Midbrain (tissue), 1 donor: ENCODE results near the gene ITIH6.
"Not testable (repeated sequence)": the region's sequence is repeated elsewhere in the genome, so short reads cannot be mapped to it uniquely, and the experiment has no call there.

Source experiments
- DNase-seq: peaks from one replicate; lab custom pipeline; 2025; lab: John Stamatoyannopoulos, UW

The ITIH6 gene

DNA sequence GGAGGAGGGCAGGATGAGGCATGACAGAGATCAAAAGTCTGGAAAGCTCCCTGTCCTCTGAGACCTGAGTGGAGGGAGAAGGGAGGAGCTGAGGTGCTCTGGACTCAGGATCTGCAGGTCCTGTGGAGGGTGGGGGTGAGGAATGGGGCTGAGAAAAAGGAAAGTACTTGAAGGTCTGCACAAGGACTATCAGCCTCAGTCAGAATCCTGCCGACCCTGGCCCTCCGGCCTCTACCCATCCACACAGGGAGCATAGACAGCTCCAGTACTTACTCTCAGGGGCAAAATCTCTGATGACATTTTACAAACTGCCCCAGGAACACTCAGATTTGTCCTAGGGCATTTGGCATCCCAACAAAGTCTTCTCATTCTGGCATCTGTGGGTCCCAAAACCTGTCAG is 991 bp upstream of the ITIH6 start:
- no peak for DNase-seq

DNA sequence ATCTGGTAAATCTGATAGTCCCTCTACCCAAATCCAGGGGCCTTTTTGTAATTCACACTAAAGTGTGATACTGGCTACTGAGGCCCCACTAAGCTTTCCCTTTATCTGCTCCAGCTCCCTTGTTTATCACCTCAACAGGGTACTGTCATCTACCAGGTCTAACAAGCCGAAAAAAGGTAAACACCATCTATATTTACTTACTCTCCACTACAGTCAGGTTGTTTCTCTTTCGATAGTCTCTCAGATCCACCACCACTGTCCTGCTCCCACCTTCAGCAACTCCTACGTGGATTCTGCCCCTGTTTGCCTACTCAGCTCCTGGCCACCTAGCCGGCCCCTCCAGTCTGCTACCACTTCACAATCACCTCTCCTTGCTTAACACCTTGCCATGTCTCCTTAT is 3.3 kb downstream of the ITIH6 start:
- no peak for DNase-seq

DNA sequence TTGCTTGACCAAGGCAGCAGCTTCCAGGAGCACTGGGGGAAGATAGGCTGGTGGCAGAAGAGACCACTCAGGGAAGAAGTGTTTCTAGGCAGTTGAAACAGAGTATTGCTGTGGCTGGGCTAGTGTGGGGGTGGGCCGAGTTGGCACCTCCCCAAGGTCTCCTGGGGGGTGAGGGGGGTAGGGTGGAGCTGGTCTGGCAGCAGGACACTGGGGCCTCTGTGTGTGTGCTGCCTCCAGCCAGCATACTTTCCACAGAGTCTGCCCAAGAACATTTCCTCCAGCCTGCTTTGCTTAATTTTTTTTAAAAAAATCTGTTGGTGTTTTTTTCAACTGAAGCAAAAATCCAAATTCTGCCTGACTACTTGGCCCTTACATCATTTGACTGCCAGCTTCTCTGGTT is 4.0 kb downstream of the ITIH6 start:
- no peak for DNase-seq

DNA sequence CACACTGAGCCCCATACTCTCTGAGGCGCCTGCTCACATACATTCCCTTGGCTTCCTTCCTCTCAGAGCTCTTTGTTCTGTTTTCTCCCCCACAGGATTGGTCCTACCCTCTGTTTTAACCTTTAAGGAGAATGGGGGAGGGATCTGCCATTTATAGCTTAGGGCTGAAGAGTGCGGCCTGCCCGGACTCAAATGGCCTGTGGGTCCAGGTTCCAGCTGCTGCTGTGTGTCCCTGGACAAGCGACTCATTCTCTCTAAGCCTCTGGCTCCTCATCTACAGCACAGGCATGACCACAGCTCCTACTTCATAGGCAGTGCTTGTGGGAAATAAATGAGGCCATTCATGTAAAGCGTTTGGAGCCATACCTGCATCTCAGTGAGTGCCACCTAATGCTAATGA is 8.7 kb downstream of the ITIH6 start:
- not testable (repeated sequence) for DNase-seq

DNA sequence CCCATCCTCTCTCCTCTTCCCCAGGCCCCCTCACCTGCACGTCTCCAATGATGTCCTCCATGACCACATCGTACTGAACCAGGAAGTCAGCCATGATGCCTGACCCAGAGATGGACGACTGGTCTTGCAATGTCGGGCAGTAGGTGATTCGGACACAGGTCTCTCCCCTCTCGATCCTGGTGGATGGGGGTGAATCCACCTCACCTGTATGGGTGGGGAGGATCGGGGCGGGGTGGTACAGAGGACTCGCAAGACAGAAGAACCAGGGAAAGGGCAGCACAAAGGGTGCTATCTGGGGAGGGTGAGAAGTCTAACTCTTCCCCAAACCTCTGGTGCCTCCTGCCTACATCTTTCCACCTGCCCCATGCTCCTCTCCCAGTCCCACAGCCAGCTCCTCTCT is 9.6 kb downstream of the ITIH6 start:
- DNase-seq = no peak

DNA sequence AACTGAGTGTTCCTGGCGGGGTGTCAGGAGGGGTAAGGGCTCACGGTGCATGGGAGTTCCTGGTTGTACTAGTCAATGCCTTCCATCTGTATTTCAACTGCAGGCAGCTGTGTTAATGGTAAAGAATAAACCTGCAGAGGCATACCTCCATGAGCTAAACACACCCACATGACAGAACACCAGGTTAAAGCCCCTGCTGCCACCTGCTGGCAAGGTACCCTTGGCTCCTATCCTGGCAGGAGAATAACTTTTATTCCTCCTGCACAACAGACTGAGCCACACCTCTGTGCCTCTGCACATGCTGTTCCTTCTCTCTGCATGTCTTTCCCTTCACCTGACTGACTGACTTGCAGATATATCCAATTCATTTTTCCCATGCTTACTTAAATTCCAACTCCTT is 11.1 kb downstream of the ITIH6 start:
- DNase-seq = no peak

DNA sequence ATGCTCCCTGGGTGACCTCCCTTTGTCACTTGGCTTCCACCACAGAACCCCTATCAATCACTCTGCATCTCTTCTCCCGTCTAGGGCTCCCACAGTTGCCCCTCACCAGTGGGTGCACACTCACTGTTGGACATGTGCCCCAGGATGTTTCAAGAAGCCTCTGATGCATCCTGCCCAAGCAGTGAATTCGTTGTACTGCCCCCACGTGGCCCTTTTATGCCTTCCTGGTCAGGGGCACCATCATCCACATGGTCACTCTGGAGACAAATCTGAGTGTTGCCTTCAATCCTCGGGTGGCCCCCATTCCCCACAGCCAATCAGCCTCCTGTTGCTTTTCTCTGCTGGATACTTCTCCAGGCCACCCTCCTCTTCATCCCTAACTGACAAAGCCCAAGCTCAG is 12.2 kb downstream of the ITIH6 start:
- DNase-seq = no peak

DNA sequence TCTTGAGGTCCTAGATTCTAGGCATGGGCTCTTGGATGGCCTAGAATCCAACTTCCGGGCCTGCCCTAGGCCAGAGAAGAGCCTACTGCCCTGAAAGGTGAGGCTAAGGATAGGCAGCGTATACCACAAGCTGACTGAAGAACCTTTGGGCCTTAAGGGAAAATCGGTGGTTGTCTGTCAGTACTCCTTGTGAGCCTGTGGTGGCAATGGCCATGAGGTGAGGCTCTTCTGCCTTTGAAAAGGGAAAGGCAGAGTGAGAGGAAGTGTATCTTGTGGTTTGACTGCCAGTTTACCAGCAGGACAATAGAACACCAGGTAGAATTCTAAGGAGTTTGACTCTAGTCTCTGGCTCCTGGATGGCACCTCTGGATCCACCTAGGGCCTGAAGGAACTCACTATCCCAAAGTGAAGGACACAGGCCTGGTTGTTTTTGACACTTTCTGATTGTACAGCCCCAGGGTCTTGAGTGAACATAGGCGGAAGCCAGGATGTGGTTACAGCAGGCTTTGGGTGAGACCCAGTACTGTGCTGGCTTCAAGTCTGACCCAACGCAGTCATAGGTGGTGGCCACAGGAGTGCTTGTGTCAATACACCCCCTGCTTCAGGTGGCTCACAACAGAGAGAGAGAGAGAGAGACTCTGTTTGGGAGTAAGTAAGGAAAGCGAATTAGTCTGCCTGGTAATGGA is 20.9 kb downstream of the ITIH6 start:
- no peak for DNase-seq

DNA sequence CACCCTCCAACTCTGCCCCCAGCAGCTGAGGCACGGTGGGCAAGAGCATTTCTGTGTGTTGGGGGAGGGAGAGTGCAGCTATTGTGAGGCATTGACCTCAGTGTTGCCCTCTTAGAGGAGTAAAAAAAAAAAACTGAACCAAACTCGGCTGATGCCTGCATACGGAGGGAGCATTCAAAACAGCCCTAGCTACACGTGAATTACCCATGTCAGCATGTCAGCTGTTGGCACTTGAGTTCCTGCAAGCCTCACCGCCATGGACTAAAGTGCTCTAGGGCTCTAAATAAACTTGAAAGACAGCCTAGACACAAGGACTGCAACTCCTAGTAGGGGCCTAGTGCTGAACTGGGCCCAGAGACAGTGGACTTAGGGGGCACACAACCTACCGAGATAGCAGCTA is 22.0 kb downstream of the ITIH6 start:
- DNase-seq = no peak

DNA sequence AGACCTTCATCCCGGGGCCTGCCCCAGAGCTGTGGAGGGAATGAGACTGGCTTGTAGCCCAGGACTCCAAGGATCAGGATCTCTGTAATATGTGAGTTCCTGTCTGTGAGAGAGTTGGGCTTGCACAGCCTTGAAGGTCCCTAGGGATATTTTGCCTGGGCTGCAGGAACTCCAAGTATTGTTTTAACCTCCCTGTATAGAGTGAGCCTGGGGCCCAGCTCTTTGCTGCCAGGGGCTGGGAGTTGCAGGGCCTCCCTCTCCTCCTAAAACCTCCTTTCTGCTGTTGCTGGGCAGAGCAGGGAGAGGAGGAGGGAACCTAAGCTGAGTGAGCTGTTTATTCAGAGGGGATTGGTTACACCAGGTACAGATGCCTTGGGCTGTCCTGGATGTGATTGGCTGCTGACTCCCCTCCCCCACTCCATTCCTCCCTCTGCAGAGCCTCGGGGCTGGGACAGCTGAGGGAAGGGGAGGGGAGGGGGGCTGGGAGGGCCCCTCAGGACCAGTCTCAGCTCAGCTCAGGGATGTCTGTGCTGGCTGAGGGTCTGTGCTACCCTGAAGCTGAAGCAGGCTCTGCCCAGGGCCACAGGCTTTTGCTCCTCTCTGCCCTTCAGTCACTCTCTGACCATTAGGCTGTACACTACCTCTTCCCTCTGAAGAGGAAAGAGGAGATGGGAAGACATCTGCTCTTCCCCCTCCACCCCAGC is 23.5 kb downstream of the ITIH6 start:
- DNase-seq = not testable (repeated sequence)

DNA sequence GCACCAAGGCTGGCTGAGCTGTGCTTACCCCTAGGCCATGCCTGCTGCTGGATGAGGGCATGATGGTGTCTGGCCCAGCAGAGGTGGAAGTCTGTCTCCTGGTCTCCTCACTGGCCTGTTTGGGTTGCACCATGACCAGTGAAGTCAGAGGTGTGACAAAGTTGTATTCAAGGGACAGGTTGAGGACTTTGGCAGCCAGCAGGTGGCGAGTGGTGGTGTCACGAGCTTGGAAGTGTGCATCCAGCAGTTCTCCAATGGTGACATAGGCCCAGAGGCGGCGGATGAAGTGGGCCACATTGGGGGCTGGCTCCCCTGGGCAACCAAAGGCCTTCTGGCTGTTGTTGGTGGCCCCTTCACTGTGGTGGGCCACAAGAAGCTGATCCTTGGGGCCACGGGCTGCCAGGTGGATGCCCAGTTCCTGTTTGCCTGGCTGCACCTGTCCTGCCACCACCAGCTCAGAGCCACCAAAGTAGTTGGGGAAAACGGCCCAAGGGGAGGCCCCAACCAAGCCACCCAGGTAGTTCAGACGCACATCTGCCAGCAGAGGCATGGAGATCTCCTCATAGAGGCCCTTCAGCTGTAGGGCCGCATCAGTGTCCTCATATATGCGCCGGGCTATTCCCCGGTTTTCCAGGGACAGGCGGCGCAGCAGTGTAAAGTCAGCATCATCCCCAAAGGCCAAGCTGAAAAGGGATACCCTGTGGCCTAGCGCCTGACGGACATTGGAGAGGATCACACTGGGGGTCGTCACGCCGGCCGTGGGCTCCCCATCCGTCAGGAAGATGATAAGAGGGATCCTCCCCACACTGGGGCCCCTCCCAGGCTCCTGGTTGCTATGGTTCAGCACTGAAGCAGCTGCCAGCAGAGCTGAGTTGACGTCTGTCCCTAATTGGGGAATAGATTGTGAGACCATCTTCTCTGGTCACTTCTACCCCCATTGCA is 39.7 kb downstream of the ITIH6 start:
- no peak for DNase-seq

DNA sequence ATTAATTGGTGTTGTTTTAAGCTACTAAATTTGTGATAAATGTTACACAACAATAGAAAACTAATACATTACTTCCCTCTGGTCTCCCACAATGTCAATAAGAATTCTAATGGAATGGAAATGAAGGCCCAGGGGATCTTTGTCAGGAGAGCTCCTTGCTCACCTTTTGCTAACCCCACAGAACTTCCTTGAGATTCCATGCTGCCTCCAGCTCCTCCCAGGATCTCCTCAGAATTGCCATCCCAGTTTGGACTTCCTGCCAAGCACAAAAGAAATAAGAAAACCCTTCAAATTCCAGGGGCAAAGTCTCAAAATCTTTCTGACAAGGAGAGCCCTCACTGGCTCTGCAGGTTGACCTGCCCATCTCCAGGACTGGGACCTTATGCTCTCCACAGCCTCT is 43.2 kb downstream of the ITIH6 start:
- no peak for DNase-seq

DNA sequence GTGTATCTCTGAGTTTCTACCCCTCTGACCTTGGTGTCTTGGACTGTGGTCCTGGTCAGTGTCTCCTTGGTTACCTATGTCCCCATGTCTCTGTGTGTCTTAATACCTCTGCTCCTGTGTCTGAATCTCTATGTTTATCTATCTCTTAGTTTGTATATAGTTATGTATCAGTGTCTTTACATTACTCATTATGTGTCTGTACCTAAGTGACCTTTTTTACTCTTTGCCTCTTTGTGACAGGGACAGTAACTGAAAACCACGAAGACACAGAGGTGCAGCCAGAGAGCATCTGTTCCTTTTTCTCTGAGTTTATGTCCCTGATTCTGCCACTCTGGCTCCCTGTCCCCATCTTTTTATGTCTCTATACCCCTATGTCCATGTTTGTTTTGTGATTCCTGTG is 49.4 kb downstream of the ITIH6 start:
- DNase-seq = no peak

DNA sequence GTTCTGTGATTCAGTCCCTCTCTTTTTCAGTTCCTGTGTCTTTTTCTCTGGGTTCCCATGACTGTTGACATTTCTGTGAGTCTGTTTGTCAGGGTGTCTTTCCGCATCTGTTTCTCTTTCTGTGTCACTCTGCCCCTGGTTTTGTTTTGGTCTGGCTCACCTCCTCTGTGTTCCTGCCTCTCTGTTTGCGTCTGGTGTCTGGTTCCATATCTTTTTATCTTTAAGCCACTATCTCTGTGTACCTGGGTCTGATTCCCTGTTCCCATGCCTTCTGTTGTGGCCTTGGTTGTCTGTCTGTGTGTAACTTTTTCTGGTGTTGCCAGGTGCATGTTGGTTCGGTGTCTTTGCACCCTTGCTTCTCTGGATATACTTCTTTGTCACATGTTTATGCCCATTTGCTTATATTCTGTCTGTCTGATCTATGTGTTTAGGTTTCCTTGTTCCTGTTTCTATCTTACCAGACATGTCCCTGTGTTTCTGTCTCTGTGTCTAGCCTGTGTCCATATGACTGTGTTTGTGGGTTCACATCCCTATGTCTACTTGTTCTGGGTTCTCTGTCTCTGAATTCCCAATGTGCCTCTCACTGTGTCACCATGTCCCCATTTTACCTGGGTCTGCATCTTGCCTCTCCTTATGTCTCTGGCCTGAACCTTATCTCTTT is 50.2 kb downstream of the ITIH6 start:
- DNase-seq = no peak

DNA sequence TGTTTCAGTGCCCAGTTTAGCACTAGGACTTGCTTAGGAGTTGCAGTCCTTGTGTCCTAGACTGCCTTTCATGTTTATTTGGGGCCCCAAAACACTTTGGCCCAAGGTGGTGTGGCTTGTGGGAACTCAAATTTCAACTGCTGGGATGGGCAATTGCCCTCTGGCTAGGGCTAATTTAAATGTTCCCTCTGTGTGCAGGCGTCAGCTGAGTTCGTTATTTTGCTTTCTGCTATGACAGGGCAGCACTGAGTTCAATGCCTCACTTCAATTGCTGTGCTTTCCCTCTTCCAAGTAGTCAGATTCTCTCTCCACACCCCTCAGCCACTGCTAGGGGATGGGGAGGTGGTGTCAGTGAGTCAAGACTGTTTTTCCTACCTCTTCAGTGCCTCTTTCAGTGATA is 51.1 kb downstream of the ITIH6 start:
- DNase-seq = no peak

DNA sequence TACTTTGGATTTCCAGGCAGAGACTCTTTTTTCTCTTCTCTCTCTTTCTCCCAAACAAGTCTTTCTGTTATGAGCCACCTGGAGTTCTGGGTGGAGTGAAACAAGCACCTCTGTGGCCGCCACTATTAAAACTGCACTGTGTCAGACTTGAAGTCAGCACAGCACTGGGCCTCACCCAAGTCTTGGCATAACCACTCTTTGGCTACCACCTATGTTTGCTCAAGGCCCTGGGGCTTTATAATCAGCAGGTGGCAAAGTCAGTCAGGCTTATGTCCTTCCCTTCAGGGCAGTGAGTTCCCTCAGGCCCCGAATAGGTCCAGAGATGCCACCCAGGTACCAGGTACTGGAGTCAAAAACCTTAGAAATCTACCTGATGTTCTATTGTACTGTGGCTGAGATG is 52.4 kb downstream of the ITIH6 start:
- no peak for DNase-seq

DNA sequence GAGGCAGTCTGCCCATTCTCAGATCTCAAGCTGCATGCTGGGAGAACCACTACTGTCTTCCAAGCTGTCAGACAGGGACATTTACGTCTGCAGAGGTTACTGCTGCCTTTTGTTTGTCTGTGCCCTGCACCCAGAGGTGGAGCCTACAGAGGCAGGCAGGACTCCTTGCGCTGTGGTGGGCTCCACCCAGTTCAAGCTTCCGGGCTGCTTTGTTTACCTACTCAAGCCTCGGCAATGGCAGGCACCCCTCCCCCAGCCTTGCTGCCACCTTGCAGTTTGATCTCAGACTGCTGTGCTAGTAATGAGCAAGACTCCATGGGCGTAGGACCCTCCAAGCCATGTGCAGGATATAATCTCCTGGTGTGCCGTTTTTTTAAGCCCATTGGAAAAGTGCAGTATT is 59.5 kb downstream of the ITIH6 start:
- DNase-seq = not testable (repeated sequence)

DNA sequence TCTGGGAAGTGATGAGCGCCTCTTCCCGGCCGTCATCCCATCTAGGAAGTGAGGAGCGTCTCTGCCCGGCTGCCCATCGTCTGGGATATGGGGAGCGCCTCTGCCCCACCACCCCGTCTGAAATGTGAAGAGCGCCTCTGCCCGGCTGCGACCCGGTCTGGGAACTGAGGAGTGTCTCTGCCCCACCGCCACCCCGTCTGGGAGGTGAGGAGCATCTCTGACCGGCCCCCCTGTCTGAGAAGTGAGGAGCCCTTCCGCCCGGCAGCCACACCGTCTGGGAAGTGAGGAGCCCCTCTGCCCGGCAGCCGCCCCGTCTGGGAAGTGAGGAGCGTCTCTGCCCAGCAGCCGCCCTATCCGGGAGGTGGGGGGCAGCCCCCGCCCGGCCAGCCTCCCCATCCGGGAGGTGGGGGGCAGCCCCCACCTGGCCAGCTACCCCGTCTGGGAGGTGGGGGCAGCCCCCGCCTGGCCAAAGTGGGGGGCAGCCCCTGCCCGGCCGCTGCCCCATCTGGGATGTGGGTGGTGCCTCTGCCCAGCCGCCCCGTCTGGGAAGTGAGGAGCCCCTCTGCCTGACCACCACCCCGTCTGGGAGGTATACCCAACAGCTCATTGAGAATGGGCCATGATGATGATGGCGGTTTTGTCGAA is 61.6 kb downstream of the ITIH6 start:
- not testable (repeated sequence) for DNase-seq

DNA sequence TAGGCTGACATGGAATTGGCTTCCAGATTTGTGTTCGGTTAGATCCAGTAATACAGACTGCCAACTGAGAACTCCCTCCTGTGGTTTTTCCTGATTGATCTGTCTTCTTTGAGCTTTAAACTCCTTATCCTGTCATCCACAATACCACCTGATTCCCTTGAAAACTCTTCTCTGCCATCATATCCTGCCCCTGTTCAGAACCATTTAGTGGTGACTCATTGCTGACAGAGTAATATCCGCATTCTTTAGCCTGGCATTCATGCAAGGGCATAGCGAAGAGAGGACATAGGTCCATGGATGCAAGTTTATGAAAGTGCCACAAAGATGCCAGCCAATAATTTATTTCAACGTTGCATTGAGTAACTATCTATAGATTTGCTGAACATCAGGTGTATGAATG is 76.6 kb downstream of the ITIH6 start:
- no peak for DNase-seq

DNA sequence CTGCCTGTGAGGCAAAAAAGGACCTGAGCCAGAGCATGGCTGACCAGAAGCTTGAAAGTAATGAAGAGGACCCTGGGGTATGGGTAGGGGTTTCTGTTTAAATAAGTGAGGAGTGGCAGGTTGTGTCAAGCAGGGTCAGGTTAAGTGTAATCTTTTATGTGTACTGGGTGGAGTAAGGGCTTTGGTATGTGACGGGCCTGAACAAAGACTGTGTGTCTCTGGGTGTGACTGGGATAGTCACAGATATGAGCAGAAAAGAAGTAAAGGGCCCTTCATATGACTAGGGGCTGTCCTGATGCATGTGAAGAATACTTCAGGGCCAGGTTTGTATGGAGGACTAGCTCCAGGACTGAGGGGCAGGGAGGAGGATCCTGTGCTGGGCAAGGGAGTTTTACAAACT is 82.4 kb downstream of the ITIH6 start:
- no peak for DNase-seq

DNA sequence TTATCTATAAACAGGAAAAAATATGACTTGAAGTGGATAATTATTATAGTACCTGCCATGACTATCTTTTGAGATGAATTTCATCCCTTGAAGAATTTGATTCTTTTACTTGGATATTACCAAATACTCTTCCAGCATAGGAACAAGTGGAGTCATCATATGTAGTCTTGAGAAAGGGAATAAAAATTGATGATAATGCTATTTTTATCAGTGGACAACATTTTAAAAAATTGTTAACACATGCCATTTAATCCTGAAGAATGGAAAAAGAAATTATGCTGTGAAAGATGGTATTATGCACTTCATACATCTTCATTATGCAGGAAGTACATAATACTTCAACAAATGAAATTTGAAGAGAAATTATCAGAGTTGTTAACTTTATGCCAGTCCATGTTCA is 83.6 kb downstream of the ITIH6 start:
- DNase-seq = no peak

DNA sequence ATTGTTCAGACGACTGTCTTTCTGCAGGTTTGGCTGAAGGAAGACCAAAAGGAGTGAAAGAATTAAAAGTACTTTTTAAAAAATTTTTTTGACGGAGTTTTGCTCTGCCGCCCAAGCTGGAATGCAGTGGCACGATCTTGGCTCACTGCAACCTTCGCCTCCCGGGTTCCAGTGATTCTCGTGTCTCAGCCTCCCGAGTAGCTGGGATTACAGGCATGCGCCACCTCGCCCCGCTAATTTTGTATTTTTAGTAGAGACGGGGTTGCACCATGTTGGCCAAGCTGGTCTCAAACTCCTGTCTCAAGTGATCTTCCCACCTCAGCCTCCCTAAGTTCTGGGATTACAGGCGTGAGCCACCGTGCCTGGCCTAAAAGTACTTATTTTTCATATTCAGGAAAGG is 86.3 kb downstream of the ITIH6 start:
- DNase-seq = no peak
